GM23338 (cell line): ENCODE measurements around the gene RAD51B. TPM values are rescaled to one million over a fixed set of nuclear protein-coding genes. Genes with fewer than 3 reads are reported as not detected.

Source experiments
- ATAC-seq: fragments of 200-7000 bp; cut with Tn5 transposase; 3 replicates; pipeline ENCODE4 v1.9.1; 2020
- DNase-seq: peaks from one replicate; pipeline ENCODE4 v3.0.0-alpha.2; 2015; ENCODE audit warnings: low spot score
- H2AFZ ChIP-seq: fragments of 200-600 bp; sonication (generic); 2 replicates; pipeline ENCODE4 v1.8.0; 2016; ENCODE audit warnings: antibody characterized with exemption, mild to moderate bottlenecking, moderate library complexity
- H3F3A ChIP-seq: fragments of 200-600 bp; sonication (generic); replicated peaks from 2 replicates; pipeline ENCODE4 v1.8.0; 2017; ENCODE audit warnings: antibody characterized with exemption, mixed run types, low read depth
- H3K27ac ChIP-seq: fragments of 200-600 bp; sonication (generic); 2 replicates; pipeline ENCODE4 v1.6.1; 2016; ENCODE audit warnings: low read depth
- H3K27me3 ChIP-seq: fragments of 200-600 bp; sonication (generic); 2 replicates; pipeline ENCODE4 v1.8.0; 2016; ENCODE audit warnings: mild to moderate bottlenecking, mixed run types, moderate library complexity; ENCODE audit not compliant: insufficient read depth
- H3K36me3 ChIP-seq: fragments of 200-600 bp; sonication (generic); 2 replicates; pipeline ENCODE4 v1.8.0; 2016; ENCODE audit warnings: mild to moderate bottlenecking; ENCODE audit not compliant: insufficient read depth
- H3K4me1 ChIP-seq: fragments of 200-600 bp; sonication (generic); 2 replicates; pipeline ENCODE4 v1.8.0; 2016; ENCODE audit warnings: mild to moderate bottlenecking, moderate library complexity; ENCODE audit not compliant: insufficient read depth
- H3K4me2 ChIP-seq: fragments of 200-600 bp; sonication (generic); 2 replicates; pipeline ENCODE4 v1.7.1; 2017; ENCODE audit warnings: mixed run types
- H3K4me3 ChIP-seq: fragments of 200-600 bp; sonication (generic); 2 replicates; pipeline ENCODE4 v1.6.1; 2016; ENCODE audit warnings: mixed run types
- H3K79me2 ChIP-seq: fragments of 200-600 bp; sonication (generic); replicated peaks from 2 replicates; pipeline ENCODE4 v1.8.0; 2017; ENCODE audit warnings: mild to moderate bottlenecking; ENCODE audit not compliant: insufficient read depth
- H3K9me2 ChIP-seq: fragments of 200-600 bp; sonication (generic); 2 replicates; pipeline ENCODE4 v1.8.0; 2017; ENCODE audit not compliant: insufficient read depth
- H4K20me1 ChIP-seq: fragments of 200-600 bp; sonication (generic); replicated peaks from 2 replicates; pipeline ENCODE4 v1.8.0; 2017; ENCODE audit warnings: mild to moderate bottlenecking; ENCODE audit not compliant: insufficient read depth
- H3K27ac Mint-ChIP-seq: 2 replicates; pipeline ENCODE4 v1.8.0; 2020; ENCODE audit warnings: inconsistent platforms, mild to moderate bottlenecking, moderate library complexity, mixed read lengths
- H3K27me3 Mint-ChIP-seq: 3 replicates; pipeline ENCODE4 v1.8.0; 2022; ENCODE audit warnings: low read depth, mild to moderate bottlenecking, moderate library complexity, mixed read lengths, inconsistent platforms; ENCODE audit not compliant: insufficient read depth, poor library complexity
- H3K36me3 Mint-ChIP-seq: 3 replicates; pipeline ENCODE4 v1.8.0; 2021; ENCODE audit warnings: low read depth, mild to moderate bottlenecking, inconsistent platforms, moderate library complexity, mixed read lengths
- H3K4me1 Mint-ChIP-seq: 3 replicates; pipeline ENCODE4 v1.8.0; 2020; ENCODE audit warnings: mild to moderate bottlenecking, inconsistent platforms, mixed read lengths
- H3K4me3 Mint-ChIP-seq: 3 replicates; pipeline ENCODE4 v1.8.0; 2021; ENCODE audit warnings: moderate library complexity, mild to moderate bottlenecking, inconsistent platforms, mixed read lengths
- H3K9me3 Mint-ChIP-seq: 3 replicates; pipeline ENCODE4 v1.8.0; 2020; ENCODE audit warnings: moderate library complexity, mild to moderate bottlenecking, inconsistent platforms, mixed read lengths
- CREB1 ChIP-seq: fragments of 250-450 bp; sonication (Bioruptor Pico); IDR thresholded peaks from 2 replicates; pipeline ENCODE4 v1.5.0; 2020; ENCODE audit warnings: low read depth, mild to moderate bottlenecking, moderate library complexity
- CTCF ChIP-seq, 2 experiments: fragments of 200-600 bp in 1 of 2; sonication (generic) in 1 of 2; conservative IDR thresholded peaks; 2 replicates each; pipeline versions ENCODE4 v1.5.1 to v1.6.1; 2016 to 2017; ENCODE audit warnings: antibody characterized with exemption in 2 of 2, low read depth in 2 of 2, mild to moderate bottlenecking in 2 of 2, moderate library complexity in 1 of 2
- ETS1 ChIP-seq: IDR thresholded peaks from 2 replicates; pipeline ENCODE4 v1.6.1; 2016; ENCODE audit warnings: antibody characterized with exemption
- EZH2 ChIP-seq: fragments of 200-600 bp; sonication (generic); IDR thresholded peaks from one replicate; pipeline ENCODE4 v1.8.0; 2017; ENCODE audit warnings: antibody characterized with exemption, mild to moderate bottlenecking, low read depth; ENCODE audit not compliant: unreplicated experiment
- EZH2phosphoT487 ChIP-seq: fragments of 200-600 bp; sonication (generic); IDR thresholded peaks from one replicate; pipeline ENCODE4 v1.8.1; 2018; ENCODE audit warnings: antibody characterized with exemption; ENCODE audit not compliant: unreplicated experiment
- JUNB ChIP-seq: IDR thresholded peaks from one replicate; pipeline ENCODE4 v1.6.1; 2016; ENCODE audit warnings: antibody characterized with exemption; ENCODE audit not compliant: unreplicated experiment
- NANOG ChIP-seq: IDR thresholded peaks from 2 replicates; pipeline ENCODE4 v1.6.1; 2016; ENCODE audit warnings: antibody characterized with exemption, borderline replicate concordance
- POLR2AphosphoS5 ChIP-seq: IDR thresholded peaks from 2 replicates; pipeline ENCODE4 v1.6.1; 2016; ENCODE audit warnings: antibody characterized with exemption, low read depth
- REST ChIP-seq: IDR thresholded peaks from one replicate; pipeline ENCODE4 v1.6.1; 2018; ENCODE audit warnings: antibody characterized with exemption; ENCODE audit not compliant: unreplicated experiment
- STAT1 ChIP-seq: IDR thresholded peaks from one replicate; pipeline ENCODE4 v1.6.1; 2016; ENCODE audit warnings: antibody characterized with exemption; ENCODE audit not compliant: unreplicated experiment
- ZNF114 ChIP-seq: fragments of 250-450 bp; sonication (Bioruptor Pico); IDR thresholded peaks from 2 replicates; pipeline ENCODE4 v1.5.0; 2020; ENCODE audit warnings: mild to moderate bottlenecking, moderate library complexity
- ZNF331 ChIP-seq: fragments of 250-450 bp; sonication (Bioruptor Pico); IDR thresholded peaks from 2 replicates; pipeline ENCODE4 v1.5.0; 2020; ENCODE audit warnings: low read depth, mild to moderate bottlenecking, moderate library complexity
- ZNF462 ChIP-seq: fragments of 250-450 bp; sonication (Bioruptor Pico); IDR thresholded peaks from 2 replicates; pipeline ENCODE4 v1.5.0; 2020; ENCODE audit warnings: mild to moderate bottlenecking, moderate library complexity
- polyA plus RNA-seq: library from polyadenylated mRNA; unstranded; fragments of >200 nt; fragmentation: Nextera tagmentation; extraction: Ambion mirVana; gene quantifications from 2 replicates; pipeline ENCODE4 v1.2.1, GENCODE V29; 2016
- total RNA-seq: library from RNA; depleted of rRNA; stranded (reverse); fragments of >200 nt; shearing (Covaris generic); gene quantifications from 2 replicates; pipeline ENCODE4 v1.2.3, GENCODE V29; 2014

Gene RAD51B
- total and polyA plus RNA-seq, 2 experiments from 2014 or later = 15.7 to 29.1 TPM

GRCh38 chr14:68450391-68451120, 631.0 kb downstream of the RAD51B start:
- H3K4me3 Mint-ChIP-seq = no peak overlapping the region
- ATAC-seq = no peak; the same call in 1 of the 3 replicates
- H3K4me3 ChIP-seq = no peak overlapping the region
- H3K9me2 ChIP-seq = no peaks in the 10 kb centered on the region
- peaks cover 3% of the 10 kb centered on the region; the same call in 1 of the 2 replicates for H3K36me3 ChIP-seq
- 0 out of 2 replicates have a peak overlapping the region, but pooled peaks have one; percentile 49 for H3K27ac Mint-ChIP-seq
- TF ChIP-seq CREB1 (CRISPR knock-in tag) (no peak), ZNF462 (CRISPR knock-in tag) (no peak), EZH2 (no peak), JUNB (no peak), ETS1 (no peak), NANOG (no peak), POLR2AphosphoS5 (no peak), REST (no peak), ZNF114 (no peak), ZNF331 (CRISPR knock-in tag) (no peak), STAT1 (no peak), CTCF (conservative IDR thresholded peaks at IDR 0.05; ENCODE audit: low read depth in 2 of 2) (no peak), EZH2phosphoT487 (no peak)
- peaks cover 6% of the 10 kb centered on the region for H3K27me3 Mint-ChIP-seq
- H3K27me3 ChIP-seq = no peaks in the 10 kb centered on the region
- peaks cover 25% of the 10 kb centered on the region for H3K4me1 Mint-ChIP-seq
- H2AFZ ChIP-seq = no peak overlapping the region
- no peak overlapping the region for H3K4me2 ChIP-seq
- peaks cover 9% of the 10 kb centered on the region for H3K9me3 Mint-ChIP-seq
- H3K27ac ChIP-seq = 0 out of 2 replicates have a peak overlapping the region, but pooled peaks have one; percentile 6
- peaks cover 30% of the 10 kb centered on the region for H3K4me1 ChIP-seq
- H3K36me3 Mint-ChIP-seq = peaks cover 8% of the 10 kb centered on the region; the same call in 2 of the 3 replicates
- no peak for DNase-seq
- H4K20me1 ChIP-seq = no peaks in the 10 kb centered on the region
- H3F3A ChIP-seq = no peaks in the 10 kb centered on the region
- H3K79me2 ChIP-seq = no peaks in the 10 kb centered on the region
